Keratinocyte (primary cell): ENCODE data around the gene ADAM22. TPM values are rescaled to one million over a fixed set of nuclear protein-coding genes. Genes with fewer than 3 reads are reported as not detected.

Experiments
- DNase-seq: peaks from one replicate; pipeline ENCODE4 v3.0.0-alpha.2; 2011; ENCODE audit warnings: low read depth, missing footprints, low spot score
- FAIRE-seq: peaks from 2 replicates; lab custom pipeline; 2011; peaks lifted over from hg19 to GRCh38; lab: Jason Lieb, UNC
- H2AFZ ChIP-seq: 2 replicates; pipeline ENCODE4 v1.6.0; 2012; ENCODE audit warnings: low read length, control low read depth, inconsistent platforms; ENCODE audit not compliant: control insufficient read depth
- H3K27ac ChIP-seq: 2 replicates; pipeline ENCODE4 v1.5.1; 2011; ENCODE audit warnings: low read length; ENCODE audit not compliant: control insufficient read depth, insufficient read depth
- H3K27me3 ChIP-seq: 3 replicates; pipeline ENCODE4 v1.6.0; 2011; ENCODE audit warnings: low read length; ENCODE audit not compliant: control insufficient read depth, insufficient read depth; ENCODE audit errors: extremely low read depth
- H3K36me3 ChIP-seq, 2 experiments: 2 replicates in 1 of 2; 3 replicates in 1 of 2; pipeline ENCODE4 v1.5.1; 2011; ENCODE audit warnings: low read length in 2 of 2, mild to moderate bottlenecking in 1 of 2; ENCODE audit not compliant: control insufficient read depth in 2 of 2, insufficient read depth in 2 of 2; ENCODE audit errors: extremely low read depth in 1 of 2
- H3K4me1 ChIP-seq: 3 replicates; pipeline ENCODE4 v1.5.1; 2011; ENCODE audit warnings: low read length; ENCODE audit not compliant: control insufficient read depth, insufficient read depth; ENCODE audit errors: extremely low read depth
- H3K4me2 ChIP-seq: 3 replicates; pipeline ENCODE4 v1.6.0; 2011; ENCODE audit warnings: low read depth, low read length; ENCODE audit not compliant: control insufficient read depth, insufficient read depth; ENCODE audit errors: extremely low read depth
- H3K4me3 ChIP-seq, 3 experiments: fragments of 200-600 bp in 1 of 3; sonication (generic) in 1 of 3; 2 replicates in 2 of 3; 3 replicates in 1 of 3; pipeline ENCODE4 v1.5.1; 2011 to 2016; ENCODE audit warnings: low read length in 3 of 3, mild to moderate bottlenecking in 3 of 3, control low read depth in 2 of 3, inconsistent platforms in 1 of 3, low read depth in 1 of 3, mixed read lengths in 1 of 3, mixed run types in 1 of 3, moderate library complexity in 1 of 3; ENCODE audit not compliant: control insufficient read depth in 2 of 3, insufficient read depth in 2 of 3; ENCODE audit errors: extremely low read depth in 1 of 3
- H3K79me2 ChIP-seq: 2 replicates; pipeline ENCODE4 v1.6.0; 2012; ENCODE audit warnings: low read length; ENCODE audit not compliant: control insufficient read depth, insufficient read depth
- H3K9ac ChIP-seq: 3 replicates; pipeline ENCODE4 v1.6.0; 2011; ENCODE audit warnings: low read length; ENCODE audit not compliant: control insufficient read depth, insufficient read depth; ENCODE audit errors: extremely low read depth
- H3K9me1 ChIP-seq: 3 replicates; pipeline ENCODE4 v1.6.0; 2011; ENCODE audit warnings: low read length; ENCODE audit not compliant: control insufficient read depth, insufficient read depth; ENCODE audit errors: extremely low read depth
- H3K9me3 ChIP-seq: 2 replicates; pipeline ENCODE4 v1.5.1; 2012; ENCODE audit warnings: low read depth, low read length; ENCODE audit not compliant: control insufficient read depth
- H4K20me1 ChIP-seq: 3 replicates; pipeline ENCODE4 v1.6.0; 2011; ENCODE audit warnings: low read length; ENCODE audit not compliant: control insufficient read depth, insufficient read depth; ENCODE audit errors: extremely low read depth
- CTCF ChIP-seq, 3 experiments: IDR thresholded peaks in 1 of 3; conservative IDR thresholded peaks in 1 of 3; optimal IDR thresholded peaks in 1 of 3; 2 replicates in 2 of 3; 3 replicates in 1 of 3; pipeline versions ENCODE3 to v1.5.1; 2011; ENCODE audit warnings: low read length in 3 of 3, mild to moderate bottlenecking in 3 of 3, moderate library complexity in 2 of 3, control low read depth in 1 of 3, inconsistent platforms in 1 of 3; ENCODE audit not compliant: insufficient read depth in 2 of 3; ENCODE audit errors: extremely low read depth in 1 of 3
- EZH2 ChIP-seq: IDR thresholded peaks from one replicate; pipeline ENCODE4 v1.6.1; 2012; ENCODE audit warnings: inconsistent platforms, mild to moderate bottlenecking, low read length, moderate library complexity
- dilution Hi-C: fragments of 300-500 bp; cut with MboI; formaldehyde crosslinking; loops from one replicate; pipeline ENCODE4 v1.7.0; 2020; ENCODE audit warnings: low sequenced_read_pairs; ENCODE audit not compliant: extremely low pct_ligation_motif_present
- polyA plus RNA-seq, 5 experiments: library from polyadenylated mRNA; depleted of rRNA in 3 of 5; stranded (reverse) in 3 of 5; stranded (forward) in 1 of 5; unstranded in 1 of 5; fragments of >200 nt; gene quantifications; 1 replicate in 1 of 5; 2 replicates in 3 of 5; 3 replicates in 1 of 5; pipeline versions ENCODE4 v1.2.1 to v1.2.3, GENCODE V29; 2011 to 2012; ENCODE audit warnings: missing spikeins in 2 of 5, low read depth in 1 of 5, low replicate concordance in 1 of 5

The ADAM22 gene
- polyA plus RNA-seq, 1 donor (not counting 4 experiments of a cell fraction or from before 2014, with no cell fraction given), result 0.07 TPM

DNA sequence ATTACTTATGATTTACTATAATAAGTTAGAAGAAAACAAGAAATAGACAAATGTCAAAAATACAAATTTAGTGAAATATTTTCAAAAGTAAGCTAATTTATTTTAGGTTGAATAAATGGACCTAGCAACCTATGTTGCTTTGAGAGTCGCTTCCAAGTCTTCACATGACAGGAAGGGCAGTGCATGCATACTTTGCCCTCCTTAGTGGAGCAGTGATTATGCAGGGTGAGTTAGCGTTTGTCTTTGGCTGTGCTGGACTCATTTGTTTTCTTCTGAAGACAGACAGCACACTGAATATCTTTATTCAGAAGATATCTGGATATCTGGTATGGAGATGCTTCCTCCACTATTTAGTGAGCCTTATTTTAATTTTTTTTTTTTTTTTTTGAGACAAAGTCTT lies 183.3 kb downstream of the ADAM22 start:
- TF ChIP-seq EZH2 (no peak), CTCF (optimal IDR thresholded peaks at IDR 0.05 in 1 of 3, IDR thresholded peaks at IDR 0.05 in 1 of 3, conservative IDR thresholded peaks at IDR 0.05 in 1 of 3; ENCODE audit: extremely low read depth in 1 of 3, insufficient read depth in 2 of 3, low read length in 3 of 3) (no peak)
- DNase-seq (no peak), FAIRE-seq (no peak)
- Histone ChIP-seq H3K36me3 (no peaks in the 10 kb centered on the region), H3K9ac (no peak overlapping the region), H3K27ac (no peak overlapping the region), H3K4me2 (no peak overlapping the region), H3K9me1 (no peaks in the 10 kb centered on the region), H3K79me2 (no peaks in the 10 kb centered on the region), H3K4me1 (no peaks in the 10 kb centered on the region), H3K27me3 (no peaks in the 10 kb centered on the region), H2AFZ (no peak overlapping the region), H4K20me1 (no peaks in the 10 kb centered on the region), H3K9me3 (no peaks in the 10 kb centered on the region), H3K4me3 (no peak overlapping the region)
- dilution Hi-C loops, result no loop called here

- Histone ChIP-seq H3K4me3 (no peak overlapping the region), H4K20me1 (no peaks in the 10 kb centered on the region), H3K27me3 (no peaks in the 10 kb centered on the region), H3K9me3 (no peaks in the 10 kb centered on the region), H3K36me3 (no peaks in the 10 kb centered on the region), H3K9ac (no peak overlapping the region), H3K27ac (no peak overlapping the region), H3K79me2 (no peaks in the 10 kb centered on the region), H2AFZ (no peak overlapping the region), H3K9me1 (no peaks in the 10 kb centered on the region), H3K4me2 (no peak overlapping the region), H3K4me1 (no peaks in the 10 kb centered on the region)
- TF ChIP-seq EZH2 (no peak), CTCF (optimal IDR thresholded peaks at IDR 0.05 in 1 of 3, IDR thresholded peaks at IDR 0.05 in 1 of 3, conservative IDR thresholded peaks at IDR 0.05 in 1 of 3; ENCODE audit: extremely low read depth in 1 of 3, insufficient read depth in 2 of 3, low read length in 3 of 3) (no peak)
- dilution Hi-C loops, result no loop called here
- no peak for DNase-seq
- FAIRE-seq, result no peak
Measured at GRCh38 chr7:88121335-88121734, 187.3 kb downstream of the ADAM22 start.
